Esophagus muscularis mucosa (tissue), 4 donors: ENCODE results near the gene ANKFY1. TPM values are rescaled to one million over a fixed set of nuclear protein-coding genes. Genes with fewer than 3 reads are reported as not detected.

Source experiments
- DNase-seq: peaks from one replicate; pipeline ENCODE4 v3.0.0-alpha.2; 2017; ENCODE audit errors: extremely low spot score
- H3K27ac ChIP-seq, 4 donors: fragments of 200-600 bp; sonication (generic); replicated peaks in 1 of 4; 1 replicate in 3 of 4; 2 replicates in 1 of 4; pipeline ENCODE4 v1.5.1; 2016 to 2019; ENCODE audit warnings: mild to moderate bottlenecking in 1 of 4
- H3K27me3 ChIP-seq, 4 donors: fragments of 200-600 bp; sonication (generic); one replicate each; pipeline versions ENCODE4 v1.5.1 to v1.6.0; 2016 to 2019
- H3K36me3 ChIP-seq, 4 donors: fragments of 200-600 bp; sonication (generic); one replicate each; pipeline ENCODE4 v1.5.1; 2016 to 2019
- H3K4me1 ChIP-seq, 4 donors: fragments of 200-600 bp; sonication (generic); one replicate each; pipeline ENCODE4 v1.5.1; 2016 to 2019
- H3K4me3 ChIP-seq, 4 donors: fragments of 200-600 bp; sonication (generic); 1 replicate in 2 of 4; 2 replicates in 2 of 4; pipeline ENCODE4 v1.5.1; 2016 to 2019; ENCODE audit warnings: mild to moderate bottlenecking in 4 of 4, moderate library complexity in 1 of 4
- H3K9me3 ChIP-seq, 4 donors: fragments of 200-600 bp; sonication (generic); 1 replicate in 3 of 4; 2 replicates in 1 of 4; pipeline ENCODE4 v1.5.1; 2016 to 2019
- EP300 ChIP-seq: sonication (generic); formaldehyde crosslinking; IDR thresholded peaks from one replicate; pipeline ENCODE4 v1.6.1; 2017; ENCODE audit warnings: antibody characterized with exemption
- POLR2A ChIP-seq: fragments of 450-650 bp; IDR thresholded peaks from one replicate; pipeline ENCODE4 v1.6.1; 2017; ENCODE audit warnings: antibody characterized with exemption, moderate library complexity, mild to moderate bottlenecking, low read depth
- POLR2AphosphoS5 ChIP-seq, 2 donors: sonication (generic); formaldehyde crosslinking; IDR thresholded peaks; one replicate each; pipeline ENCODE4 v1.6.1; 2017; ENCODE audit warnings: antibody characterized with exemption in 2 of 2
- WGBS: methylation state at CpG from one replicate; pipeline ENCODE4 v1.1.5; 2018; 5-methylcytosine and 5-hydroxymethylcytosine counted together
- intact Hi-C: fragments of 100-400 bp; cut with DNase I; formaldehyde crosslinking; loops from one replicate; pipeline ENCODE4 v1.15.1; 2023
- total RNA-seq, 4 donors: library from RNA; depleted of rRNA; stranded (reverse); fragments of >200 nt; gene quantifications; one replicate each; pipeline versions ENCODE4 v1.1.0 to v1.2.1, GENCODE V29; 2016
- TF ChIP-seq, protein P1 (sequence below), 3 experiments: fragments of 200-600 bp in 2 of 3; fragments of 450-650 bp in 1 of 3; sonication (generic) in 2 of 3; IDR thresholded peaks; one replicate each; pipeline ENCODE4 v1.5.1; 2017 to 2019; ENCODE audit warnings: antibody characterized with exemption in 3 of 3, mild to moderate bottlenecking in 2 of 3, moderate library complexity in 1 of 3

ANKFY1 gene
- total RNA-seq, 4 donors from 2014 or later: 28.2 to 41.0 (median 36.7) TPM

DNA sequence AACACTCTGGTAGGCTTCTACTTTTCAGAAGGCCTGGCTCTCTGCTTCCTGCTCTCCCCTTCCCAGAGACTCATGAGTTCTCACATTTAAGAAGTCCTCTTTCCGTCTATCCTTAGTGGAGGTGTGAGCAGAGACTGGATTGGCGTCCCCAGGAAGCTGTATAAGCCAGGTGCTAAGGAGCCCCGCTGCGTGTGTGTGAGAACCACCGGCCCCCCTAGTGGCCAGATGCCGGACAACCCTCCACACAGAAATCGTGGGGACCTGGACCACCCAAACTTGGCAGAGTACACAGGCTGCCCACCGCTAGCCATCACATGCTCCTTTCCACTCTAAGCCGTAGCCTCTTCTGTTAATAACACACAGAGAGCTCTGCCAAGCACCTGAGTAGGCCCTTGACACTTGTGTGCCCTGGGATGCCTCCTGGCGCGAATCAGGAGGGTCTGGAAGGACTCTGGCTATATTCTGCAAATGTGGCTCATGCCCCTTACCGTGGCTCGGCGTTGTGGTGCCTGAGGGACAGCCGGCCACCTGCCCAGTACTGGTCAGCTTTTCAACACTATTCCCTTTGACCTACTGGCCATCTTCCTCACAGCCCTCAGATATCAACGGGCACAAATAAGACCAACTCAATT, 106.9 kb downstream of the ANKFY1 start:
- Histone ChIP-seq H3K27ac (no peak overlapping the region), H3K27me3 (no peaks in the 10 kb centered on the region), H3K36me3 (peaks cover 25 to 88% (median 56%) of the 10 kb centered on the region in 4 donors), H3K4me3 (no peak overlapping the region), H3K4me1 (peaks cover 6 to 12% (median 10%) of the 10 kb centered on the region in 4 donors), H3K9me3 (no peaks in the 10 kb centered on the region)
- intact Hi-C loops: no loop called here
- DNase-seq: no peak
- TF ChIP-seq EP300 (no peak), POLR2A (no peak), POLR2AphosphoS5 (IDR thresholded peaks at IDR 0.05) (no peak)
- TF ChIP-seq, protein P1, sequence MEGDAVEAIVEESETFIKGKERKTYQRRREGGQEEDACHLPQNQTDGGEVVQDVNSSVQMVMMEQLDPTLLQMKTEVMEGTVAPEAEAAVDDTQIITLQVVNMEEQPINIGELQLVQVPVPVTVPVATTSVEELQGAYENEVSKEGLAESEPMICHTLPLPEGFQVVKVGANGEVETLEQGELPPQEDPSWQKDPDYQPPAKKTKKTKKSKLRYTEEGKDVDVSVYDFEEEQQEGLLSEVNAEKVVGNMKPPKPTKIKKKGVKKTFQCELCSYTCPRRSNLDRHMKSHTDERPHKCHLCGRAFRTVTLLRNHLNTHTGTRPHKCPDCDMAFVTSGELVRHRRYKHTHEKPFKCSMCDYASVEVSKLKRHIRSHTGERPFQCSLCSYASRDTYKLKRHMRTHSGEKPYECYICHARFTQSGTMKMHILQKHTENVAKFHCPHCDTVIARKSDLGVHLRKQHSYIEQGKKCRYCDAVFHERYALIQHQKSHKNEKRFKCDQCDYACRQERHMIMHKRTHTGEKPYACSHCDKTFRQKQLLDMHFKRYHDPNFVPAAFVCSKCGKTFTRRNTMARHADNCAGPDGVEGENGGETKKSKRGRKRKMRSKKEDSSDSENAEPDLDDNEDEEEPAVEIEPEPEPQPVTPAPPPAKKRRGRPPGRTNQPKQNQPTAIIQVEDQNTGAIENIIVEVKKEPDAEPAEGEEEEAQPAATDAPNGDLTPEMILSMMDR (IDR thresholded peaks at IDR 0.05): no peak
- 80% methylated on average over 1 of the region's 16 CpGs for WGBS

DNA sequence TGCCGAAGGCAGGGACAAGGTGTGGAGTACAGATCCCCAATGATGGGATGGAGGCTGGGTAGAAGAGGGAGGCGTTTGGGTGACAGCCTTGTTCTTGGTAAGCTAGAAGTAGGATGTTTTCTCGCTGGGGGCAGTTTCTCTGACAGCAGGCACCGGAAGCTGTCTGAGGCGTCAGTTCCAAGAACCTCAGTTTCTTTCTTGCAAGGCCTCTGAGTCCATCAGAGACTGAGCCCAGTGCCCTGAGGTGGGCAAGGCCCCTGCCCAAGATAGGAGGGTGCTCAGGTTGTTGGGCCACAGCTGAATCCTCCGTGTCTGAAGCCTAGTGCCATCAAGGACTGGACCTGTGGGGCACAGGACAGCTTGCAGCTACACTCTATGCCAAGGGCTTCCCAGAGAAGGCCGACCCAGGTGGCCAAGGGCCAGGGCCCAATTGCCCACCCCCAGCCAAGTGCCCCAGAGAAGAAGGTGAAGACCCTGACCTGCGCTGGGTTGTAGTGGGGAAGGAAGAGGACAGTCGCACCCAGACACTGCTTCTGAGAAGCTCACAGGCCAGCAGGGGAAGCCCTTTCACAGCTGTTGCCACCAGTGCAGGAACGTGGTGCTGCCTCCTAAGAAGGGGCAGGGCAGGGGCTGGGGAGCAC, 107.7 kb downstream of the ANKFY1 start:
- Histone ChIP-seq H3K9me3 (no peaks in the 10 kb centered on the region), H3K4me1 (peaks cover 1 to 4% (median 4%) of the 10 kb centered on the region in 4 donors), H3K27me3 (no peaks in the 10 kb centered on the region), H3K4me3 (no peak overlapping the region), H3K27ac (no peak overlapping the region), H3K36me3 (peaks cover 32 to 92% (median 61%) of the 10 kb centered on the region in 4 donors)
- no peak for DNase-seq
- intact Hi-C loops: no loop called here
- WGBS: 99% methylated on average over 8 of the region's 10 CpGs
- TF ChIP-seq POLR2AphosphoS5 (IDR thresholded peaks at IDR 0.05) (no peak), EP300 (no peak), POLR2A (no peak)
- TF ChIP-seq, protein P1 (IDR thresholded peaks at IDR 0.05): no peak

- intact Hi-C loops: no loop called here
- Histone ChIP-seq H3K36me3 (peaks cover 35 to 96% (median 73%) of the 10 kb centered on the region in 4 donors), H3K4me3 (no peak overlapping the region), H3K27ac (no peak overlapping the region), H3K9me3 (no peaks in the 10 kb centered on the region), H3K4me1 (no peaks in the 10 kb centered on the region), H3K27me3 (no peaks in the 10 kb centered on the region)
- no peak for DNase-seq
- TF ChIP-seq, protein P1 (IDR thresholded peaks at IDR 0.05): no peak
- TF ChIP-seq POLR2AphosphoS5 (IDR thresholded peaks at IDR 0.05) (no peak), POLR2A (no peak), EP300 (no peak)
- 96% methylated on average over 3 of the region's 3 CpGs for WGBS
These were observed 109.6 kb downstream of the ANKFY1 start for GRCh38 chr17:4154201-4154600.

DNA sequence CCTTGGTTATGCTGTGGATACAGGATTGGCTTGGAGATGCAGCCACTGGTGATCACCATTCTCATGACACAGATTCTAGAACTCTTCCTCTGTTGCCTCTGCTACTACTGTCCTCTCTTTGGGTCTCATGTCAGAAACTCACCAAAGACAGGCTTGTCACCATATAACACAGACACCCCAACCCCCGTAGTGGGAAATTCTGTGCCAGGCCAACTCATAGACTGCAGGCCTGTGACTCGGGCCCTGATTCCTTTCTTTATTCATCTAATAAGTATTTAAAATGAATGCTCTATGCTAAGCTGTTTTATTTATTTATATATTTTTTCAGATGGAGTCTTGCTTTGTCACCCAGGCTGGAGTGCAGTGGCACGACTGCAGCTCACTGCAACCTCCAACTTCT, 111.3 kb downstream of the ANKFY1 start:
- TF ChIP-seq, protein P1 (IDR thresholded peaks at IDR 0.05): no peak
- no peak for TF ChIP-seq POLR2A
- TF ChIP-seq POLR2AphosphoS5 (IDR thresholded peaks at IDR 0.05): no peak
- no peak for TF ChIP-seq EP300

More for the DNA sequence above, 111.3 kb downstream of the ANKFY1 start:
- no peak for DNase-seq
- Histone ChIP-seq H3K27ac (no peak overlapping the region), H3K27me3 (no peaks in the 10 kb centered on the region), H3K4me1 (no peaks in the 10 kb centered on the region), H3K4me3 (no peak overlapping the region), H3K36me3 (peaks cover 35 to 78% (median 63%) of the 10 kb centered on the region in 4 donors), H3K9me3 (no peaks in the 10 kb centered on the region)
- WGBS: 71% methylated on average over 3 of the region's 3 CpGs
- intact Hi-C loops: no loop called here
